ENCODE measurements around the gene TSPAN17. TPM values are rescaled to one million over a fixed set of nuclear protein-coding genes. Genes with fewer than 3 reads are reported as not detected.
"Not testable (repeated sequence)": the region's sequence is repeated elsewhere in the genome, so short reads cannot be mapped to it uniquely, and the experiment has no call there.

The TSPAN17 gene
- total RNA-seq, 1 experiment from 2014 or later = 48.0 TPM

GRCh38 chr5:176679365-176680225 is 32.3 kb downstream of the TSPAN17 start:
- DNase-seq (ENCODE audit: low spot score) = no peak

GRCh38 chr5:176680226-176680563 is 32.9 kb downstream of the TSPAN17 start:
- no peak for DNase-seq (ENCODE audit: low spot score)

- DNase-seq (ENCODE audit: low spot score) = no peak
Measured at GRCh38 chr5:176682016-176682531, 34.8 kb downstream of the TSPAN17 start.

GRCh38 chr5:176685010-176685409 is 37.7 kb downstream of the TSPAN17 start:
- DNase-seq (ENCODE audit: low spot score) = no peak

GRCh38 chr5:176687247-176687646 is 40.0 kb downstream of the TSPAN17 start:
- no peak for DNase-seq (ENCODE audit: low spot score)

GRCh38 chr5:176687881-176688280 is 40.6 kb downstream of the TSPAN17 start:
- no peak for DNase-seq (ENCODE audit: low spot score)

- no peak for DNase-seq (ENCODE audit: low spot score)
Measured at GRCh38 chr5:176690911-176691310, 43.6 kb downstream of the TSPAN17 start.

GRCh38 chr5:176691524-176691923 is 44.2 kb downstream of the TSPAN17 start:
- no peak for DNase-seq (ENCODE audit: low spot score)

GRCh38 chr5:176692326-176692725 is 45.0 kb downstream of the TSPAN17 start:
- DNase-seq (ENCODE audit: low spot score) = no peak

GRCh38 chr5:176692839-176693476 is 45.7 kb downstream of the TSPAN17 start:
- DNase-seq (ENCODE audit: low spot score) = no peak

GRCh38 chr5:176693477-176693851 is 46.2 kb downstream of the TSPAN17 start:
- DNase-seq (ENCODE audit: low spot score) = no peak

GRCh38 chr5:176694146-176694545 is 46.9 kb downstream of the TSPAN17 start:
- DNase-seq (ENCODE audit: low spot score) = no peak

- no peak for DNase-seq (ENCODE audit: low spot score)
Measured at GRCh38 chr5:176694631-176695030, 47.3 kb downstream of the TSPAN17 start.

GRCh38 chr5:176695073-176695472 is 47.8 kb downstream of the TSPAN17 start:
- DNase-seq (ENCODE audit: low spot score) = no peak

GRCh38 chr5:176697267-176697933 is 50.1 kb downstream of the TSPAN17 start:
- DNase-seq (ENCODE audit: low spot score) = no peak

- DNase-seq (ENCODE audit: low spot score) = no peak
Measured at GRCh38 chr5:176697934-176698538, 50.8 kb downstream of the TSPAN17 start.

GRCh38 chr5:176699446-176699845 is 52.2 kb downstream of the TSPAN17 start:
- not testable (repeated sequence) for DNase-seq (ENCODE audit: low spot score)

GRCh38 chr5:176700239-176700847 is 53.1 kb downstream of the TSPAN17 start:
- DNase-seq (ENCODE audit: low spot score) = no peak

- DNase-seq (ENCODE audit: low spot score) = no peak
Measured at GRCh38 chr5:176702671-176703641, 55.7 kb downstream of the TSPAN17 start.

GRCh38 chr5:176703857-176704256 is 56.6 kb downstream of the TSPAN17 start:
- DNase-seq (ENCODE audit: low spot score) = no peak
